ENCODE results near the gene MRPS27. TPM values are rescaled to one million over a fixed set of nuclear protein-coding genes. Genes with fewer than 3 reads are reported as not detected.

MRPS27 gene
- total and polyA plus RNA-seq, 2 of the 13 experiments (the other 11 are each of a cell fraction or from before 2014, with no cell fraction given): 71.8 to 115 TPM

DNA sequence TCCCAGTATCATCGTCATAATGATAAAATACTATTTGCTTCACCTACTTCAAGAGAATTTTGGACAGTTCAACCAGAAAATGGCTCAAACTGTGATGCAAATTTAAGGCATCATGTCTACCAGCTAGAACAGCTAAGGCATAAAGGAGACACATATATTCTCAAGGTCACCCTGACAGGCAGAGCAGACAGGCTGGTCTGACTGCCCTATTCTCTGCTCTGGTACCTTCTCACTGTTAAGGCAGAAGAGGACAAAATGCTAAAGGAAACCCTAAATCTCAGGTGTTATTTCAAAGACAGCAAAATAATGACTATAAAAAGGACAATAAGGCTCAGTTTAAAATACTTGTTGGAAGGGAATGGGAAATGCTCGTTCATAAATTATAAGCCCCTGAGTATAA is 87.2 kb downstream of the MRPS27 start:
- no peak overlapping the region for H3K4me2 ChIP-seq (ENCODE audit: low read depth, low read length)
- POLR2A ChIA-PET: no interaction called here
- in situ Hi-C loops (cut with HindIII; ENCODE audit: extremely low pct_ligation_motif_present, low pct_unique_long_range_greater_than_20kb): no loop called here
- H3K27ac ChIP-seq (ENCODE audit: extremely low read length, insufficient read depth, low read length): no peak overlapping the region
- no peak for TF ChIP-seq ARHGAP35 (CRISPR knock-in tag; IDR thresholded peaks at IDR 0.05; ENCODE audit: borderline replicate concordance)
- TF ChIP-seq, protein P1, sequence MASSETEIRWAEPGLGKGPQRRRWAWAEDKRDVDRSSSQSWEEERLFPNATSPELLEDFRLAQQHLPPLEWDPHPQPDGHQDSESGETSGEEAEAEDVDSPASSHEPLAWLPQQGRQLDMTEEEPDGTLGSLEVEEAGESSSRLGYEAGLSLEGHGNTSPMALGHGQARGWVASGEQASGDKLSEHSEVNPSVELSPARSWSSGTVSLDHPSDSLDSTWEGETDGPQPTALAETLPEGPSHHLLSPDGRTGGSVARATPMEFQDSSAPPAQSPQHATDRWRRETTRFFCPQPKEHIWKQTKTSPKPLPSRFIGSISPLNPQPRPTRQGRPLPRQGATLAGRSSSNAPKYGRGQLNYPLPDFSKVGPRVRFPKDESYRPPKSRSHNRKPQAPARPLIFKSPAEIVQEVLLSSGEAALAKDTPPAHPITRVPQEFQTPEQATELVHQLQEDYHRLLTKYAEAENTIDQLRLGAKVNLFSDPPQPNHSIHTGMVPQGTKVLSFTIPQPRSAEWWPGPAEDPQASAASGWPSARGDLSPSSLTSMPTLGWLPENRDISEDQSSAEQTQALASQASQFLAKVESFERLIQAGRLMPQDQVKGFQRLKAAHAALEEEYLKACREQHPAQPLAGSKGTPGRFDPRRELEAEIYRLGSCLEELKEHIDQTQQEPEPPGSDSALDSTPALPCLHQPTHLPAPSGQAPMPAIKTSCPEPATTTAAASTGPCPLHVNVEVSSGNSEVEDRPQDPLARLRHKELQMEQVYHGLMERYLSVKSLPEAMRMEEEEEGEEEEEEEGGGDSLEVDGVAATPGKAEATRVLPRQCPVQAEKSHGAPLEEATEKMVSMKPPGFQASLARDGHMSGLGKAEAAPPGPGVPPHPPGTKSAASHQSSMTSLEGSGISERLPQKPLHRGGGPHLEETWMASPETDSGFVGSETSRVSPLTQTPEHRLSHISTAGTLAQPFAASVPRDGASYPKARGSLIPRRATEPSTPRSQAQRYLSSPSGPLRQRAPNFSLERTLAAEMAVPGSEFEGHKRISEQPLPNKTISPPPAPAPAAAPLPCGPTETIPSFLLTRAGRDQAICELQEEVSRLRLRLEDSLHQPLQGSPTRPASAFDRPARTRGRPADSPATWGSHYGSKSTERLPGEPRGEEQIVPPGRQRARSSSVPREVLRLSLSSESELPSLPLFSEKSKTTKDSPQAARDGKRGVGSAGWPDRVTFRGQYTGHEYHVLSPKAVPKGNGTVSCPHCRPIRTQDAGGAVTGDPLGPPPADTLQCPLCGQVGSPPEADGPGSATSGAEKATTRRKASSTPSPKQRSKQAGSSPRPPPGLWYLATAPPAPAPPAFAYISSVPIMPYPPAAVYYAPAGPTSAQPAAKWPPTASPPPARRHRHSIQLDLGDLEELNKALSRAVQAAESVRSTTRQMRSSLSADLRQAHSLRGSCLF (CRISPR knock-in tag; IDR thresholded peaks at IDR 0.05; ENCODE audit: borderline replicate concordance): no peak
- TF ChIP-seq, protein P2, sequence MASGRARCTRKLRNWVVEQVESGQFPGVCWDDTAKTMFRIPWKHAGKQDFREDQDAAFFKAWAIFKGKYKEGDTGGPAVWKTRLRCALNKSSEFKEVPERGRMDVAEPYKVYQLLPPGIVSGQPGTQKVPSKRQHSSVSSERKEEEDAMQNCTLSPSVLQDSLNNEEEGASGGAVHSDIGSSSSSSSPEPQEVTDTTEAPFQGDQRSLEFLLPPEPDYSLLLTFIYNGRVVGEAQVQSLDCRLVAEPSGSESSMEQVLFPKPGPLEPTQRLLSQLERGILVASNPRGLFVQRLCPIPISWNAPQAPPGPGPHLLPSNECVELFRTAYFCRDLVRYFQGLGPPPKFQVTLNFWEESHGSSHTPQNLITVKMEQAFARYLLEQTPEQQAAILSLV (CRISPR knock-in tag; IDR thresholded peaks at IDR 0.05; ENCODE audit: borderline replicate concordance): no peak
- TF ChIP-seq RBM22 (optimal IDR thresholded peaks at IDR 0.05; ENCODE audit: low read length): peak; percentile 94
- TF ChIP-seq, protein P3, sequence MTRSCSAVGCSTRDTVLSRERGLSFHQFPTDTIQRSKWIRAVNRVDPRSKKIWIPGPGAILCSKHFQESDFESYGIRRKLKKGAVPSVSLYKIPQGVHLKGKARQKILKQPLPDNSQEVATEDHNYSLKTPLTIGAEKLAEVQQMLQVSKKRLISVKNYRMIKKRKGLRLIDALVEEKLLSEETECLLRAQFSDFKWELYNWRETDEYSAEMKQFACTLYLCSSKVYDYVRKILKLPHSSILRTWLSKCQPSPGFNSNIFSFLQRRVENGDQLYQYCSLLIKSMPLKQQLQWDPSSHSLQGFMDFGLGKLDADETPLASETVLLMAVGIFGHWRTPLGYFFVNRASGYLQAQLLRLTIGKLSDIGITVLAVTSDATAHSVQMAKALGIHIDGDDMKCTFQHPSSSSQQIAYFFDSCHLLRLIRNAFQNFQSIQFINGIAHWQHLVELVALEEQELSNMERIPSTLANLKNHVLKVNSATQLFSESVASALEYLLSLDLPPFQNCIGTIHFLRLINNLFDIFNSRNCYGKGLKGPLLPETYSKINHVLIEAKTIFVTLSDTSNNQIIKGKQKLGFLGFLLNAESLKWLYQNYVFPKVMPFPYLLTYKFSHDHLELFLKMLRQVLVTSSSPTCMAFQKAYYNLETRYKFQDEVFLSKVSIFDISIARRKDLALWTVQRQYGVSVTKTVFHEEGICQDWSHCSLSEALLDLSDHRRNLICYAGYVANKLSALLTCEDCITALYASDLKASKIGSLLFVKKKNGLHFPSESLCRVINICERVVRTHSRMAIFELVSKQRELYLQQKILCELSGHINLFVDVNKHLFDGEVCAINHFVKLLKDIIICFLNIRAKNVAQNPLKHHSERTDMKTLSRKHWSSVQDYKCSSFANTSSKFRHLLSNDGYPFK (CRISPR knock-in tag; IDR thresholded peaks at IDR 0.05; ENCODE audit: borderline replicate concordance): no peak
- CTCF ChIA-PET (ENCODE audit: low intra/inter-chr PET ratio, low total read pairs): no interaction called here
- intact Hi-C loops (cut with micrococcal nuclease; ENCODE audit: unreplicated experiment): no loop called here
- H3K27me3 ChIP-seq (ENCODE audit: control insufficient read depth in 1 of 2, insufficient read depth in 2 of 2, low read length in 2 of 2): no peaks in the 10 kb centered on the region
- H3K36me3 ChIP-seq (replicated peaks in 1 of 2; ENCODE audit: control insufficient read depth in 1 of 2, insufficient read depth in 2 of 2, low read length in 2 of 2): peaks cover 11 to 52% of the 10 kb centered on the region in 2 experiments
- 100% methylated on average over 2 of the region's 2 CpGs for WGBS (ENCODE audit: low lambda C conversion rate)
- H3K79me2 ChIP-seq (ENCODE audit: insufficient read depth, low read length): no peaks in the 10 kb centered on the region
- H3K4me1 ChIP-seq (ENCODE audit: insufficient read depth, low read length): no peaks in the 10 kb centered on the region
- H3K4me3 ChIP-seq (replicated peaks in 1 of 3; ENCODE audit: insufficient read depth in 1 of 3, low read depth in 2 of 3, low read length in 3 of 3): no peak overlapping the region
- DNase-seq (ENCODE audit: low spot score) (no peak), ATAC-seq (no peak), FAIRE-seq (no peak)
- no peak overlapping the region for H3K9ac ChIP-seq (ENCODE audit: insufficient read depth, low read depth, low read length)
- BruUV-seq (replicated peaks): no TSS peak
- H4K20me1 ChIP-seq (ENCODE audit: insufficient read depth, low read length): no peaks in the 10 kb centered on the region
- H3K9me3 ChIP-seq (ENCODE audit: low read length): no peaks in the 10 kb centered on the region
- no peak overlapping the region for H2AFZ ChIP-seq (ENCODE audit: low read length)

All from HepG2 (cell line).